Adrenal gland (tissue), 5 donors: ENCODE results near the gene MRPL33.

Source experiments
- CTCF ChIP-seq, 6 experiments: fragments of 450-650 bp in 4 of 6; fragments of 200-600 bp in 2 of 6; sonication (generic) in 1 of 6; IDR thresholded peaks; 1 replicate in 5 of 6; 2 replicates in 1 of 6; pipeline versions ENCODE4 v1.5.1 to v1.8.0; 2016 to 2021; ENCODE audit warnings: antibody characterized with exemption in 6 of 6, mild to moderate bottlenecking in 2 of 6, moderate library complexity in 1 of 6
- POLR2A ChIP-seq, 2 donors: fragments of 450-650 bp; IDR thresholded peaks; one replicate each; pipeline ENCODE4 v1.6.1; 2017; ENCODE audit warnings: antibody characterized with exemption in 2 of 2, mild to moderate bottlenecking in 2 of 2, moderate library complexity in 1 of 2
- donor health status: DM: no; HTN: no; CAD: no.

- TF ChIP-seq CTCF (IDR thresholded peaks at IDR 0.05), result no peak
- no peak for TF ChIP-seq POLR2A (IDR thresholded peaks at IDR 0.05)
Observed at GRCh38 chr2:27798948-27799645, 27.6 kb downstream of the MRPL33 start.
